GM21717 (cell line): ENCODE measurements around the gene NCR3LG1.

Source experiments
- ATAC-seq: cut with Tn5 transposase; IDR thresholded peaks from one replicate; pipeline ENCODE4 v1.9.1; 2021; ENCODE audit warnings: mild to moderate bottlenecking, moderate library complexity; ENCODE audit not compliant: unreplicated experiment

Gene NCR3LG1

GRCh38 chr11:17369684-17370243 lies 18.2 kb downstream of the NCR3LG1 start:
- no peak for ATAC-seq

- ATAC-seq: no peak
Measured at GRCh38 chr11:17371614-17372013, 20.0 kb downstream of the NCR3LG1 start.

GRCh38 chr11:17375547-17375946 lies 23.9 kb downstream of the NCR3LG1 start:
- ATAC-seq: no peak

GRCh38 chr11:17376493-17376892 lies 24.9 kb downstream of the NCR3LG1 start:
- no peak for ATAC-seq

- ATAC-seq: no peak
Measured at GRCh38 chr11:17378655-17379054, 27.1 kb downstream of the NCR3LG1 start.

GRCh38 chr11:17379383-17380180 lies 28.0 kb downstream of the NCR3LG1 start:
- no peak for ATAC-seq

GRCh38 chr11:17381156-17381555 lies 29.6 kb downstream of the NCR3LG1 start:
- ATAC-seq: no peak

- no peak for ATAC-seq
Measured at GRCh38 chr11:17382046-17382728, 30.6 kb downstream of the NCR3LG1 start.

- no peak for ATAC-seq
Measured at GRCh38 chr11:17383461-17383860, 31.9 kb downstream of the NCR3LG1 start.

- ATAC-seq: peak; percentile 40
Measured at GRCh38 chr11:17384002-17384511, 32.5 kb downstream of the NCR3LG1 start.

GRCh38 chr11:17385492-17385891 lies 33.9 kb downstream of the NCR3LG1 start:
- ATAC-seq: no peak

GRCh38 chr11:17385926-17386325 lies 34.3 kb downstream of the NCR3LG1 start:
- no peak for ATAC-seq

GRCh38 chr11:17386331-17387084 lies 34.9 kb downstream of the NCR3LG1 start:
- ATAC-seq: peak; percentile 48

GRCh38 chr11:17387254-17387653 lies 35.7 kb downstream of the NCR3LG1 start:
- ATAC-seq: no peak

- ATAC-seq: no peak
Measured at GRCh38 chr11:17387811-17388210, 36.2 kb downstream of the NCR3LG1 start.

- peak; percentile 40 for ATAC-seq
Measured at GRCh38 chr11:17388609-17389210, 37.1 kb downstream of the NCR3LG1 start, which contains the start of gene KCNJ11. Gene KCNJ11, minus strand, starts transcription at chr11:17388659. Its CDS starts 568 bp downstream, at chr11:17388091.

- peak; percentile 53 for ATAC-seq
Measured at GRCh38 chr11:17389211-17389956, 37.8 kb downstream of the NCR3LG1 start.

GRCh38 chr11:17389957-17390649 lies 38.5 kb downstream of the NCR3LG1 start:
- no peak for ATAC-seq
